ENCODE data around the gene PPP1R9B.

PPP1R9B gene

DNA sequence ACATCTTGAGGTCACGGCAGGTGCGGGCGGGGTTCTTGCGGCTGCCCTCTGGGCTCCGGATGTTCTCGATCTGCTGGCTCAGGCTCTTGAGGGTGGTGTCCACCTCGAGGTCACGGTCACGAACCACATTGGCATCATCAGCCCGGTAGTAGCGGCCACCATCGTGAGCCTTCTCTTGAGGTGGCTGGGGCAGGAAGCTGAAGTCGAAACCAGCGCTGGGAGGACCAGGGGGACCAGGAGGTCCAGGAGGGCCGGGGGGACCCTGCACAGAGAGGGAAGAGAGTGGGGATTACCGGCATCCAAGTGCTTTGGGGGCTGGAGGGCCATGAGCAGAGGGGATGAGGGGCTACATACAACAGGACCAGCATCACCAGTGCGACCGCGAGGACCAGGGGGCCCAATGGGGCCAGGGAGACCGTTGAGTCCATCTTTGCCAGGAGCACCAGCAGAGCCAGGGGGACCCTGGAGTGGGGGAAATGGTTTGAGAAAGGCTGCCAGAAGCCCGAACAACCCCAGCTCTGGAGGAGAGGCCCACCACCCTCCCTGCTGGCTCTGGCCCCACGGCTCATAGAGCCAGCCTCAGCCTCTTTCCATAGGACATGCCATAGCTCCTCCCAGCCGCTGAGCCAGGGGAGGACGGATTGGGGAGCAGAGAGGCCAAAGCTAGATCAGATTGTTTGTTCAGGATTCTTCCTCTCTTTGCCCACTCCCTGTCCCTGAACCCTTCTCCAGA lies 36.4 kb upstream of the PPP1R9B start:
- no peak overlapping the region for H3K27ac ChIP-seq
- no peak for TF ChIP-seq ZFX (IDR thresholded peaks at IDR 0.05)
- TF ChIP-seq, protein P1, sequence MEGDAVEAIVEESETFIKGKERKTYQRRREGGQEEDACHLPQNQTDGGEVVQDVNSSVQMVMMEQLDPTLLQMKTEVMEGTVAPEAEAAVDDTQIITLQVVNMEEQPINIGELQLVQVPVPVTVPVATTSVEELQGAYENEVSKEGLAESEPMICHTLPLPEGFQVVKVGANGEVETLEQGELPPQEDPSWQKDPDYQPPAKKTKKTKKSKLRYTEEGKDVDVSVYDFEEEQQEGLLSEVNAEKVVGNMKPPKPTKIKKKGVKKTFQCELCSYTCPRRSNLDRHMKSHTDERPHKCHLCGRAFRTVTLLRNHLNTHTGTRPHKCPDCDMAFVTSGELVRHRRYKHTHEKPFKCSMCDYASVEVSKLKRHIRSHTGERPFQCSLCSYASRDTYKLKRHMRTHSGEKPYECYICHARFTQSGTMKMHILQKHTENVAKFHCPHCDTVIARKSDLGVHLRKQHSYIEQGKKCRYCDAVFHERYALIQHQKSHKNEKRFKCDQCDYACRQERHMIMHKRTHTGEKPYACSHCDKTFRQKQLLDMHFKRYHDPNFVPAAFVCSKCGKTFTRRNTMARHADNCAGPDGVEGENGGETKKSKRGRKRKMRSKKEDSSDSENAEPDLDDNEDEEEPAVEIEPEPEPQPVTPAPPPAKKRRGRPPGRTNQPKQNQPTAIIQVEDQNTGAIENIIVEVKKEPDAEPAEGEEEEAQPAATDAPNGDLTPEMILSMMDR (conservative IDR thresholded peaks at IDR 0.05): no peak

DNA sequence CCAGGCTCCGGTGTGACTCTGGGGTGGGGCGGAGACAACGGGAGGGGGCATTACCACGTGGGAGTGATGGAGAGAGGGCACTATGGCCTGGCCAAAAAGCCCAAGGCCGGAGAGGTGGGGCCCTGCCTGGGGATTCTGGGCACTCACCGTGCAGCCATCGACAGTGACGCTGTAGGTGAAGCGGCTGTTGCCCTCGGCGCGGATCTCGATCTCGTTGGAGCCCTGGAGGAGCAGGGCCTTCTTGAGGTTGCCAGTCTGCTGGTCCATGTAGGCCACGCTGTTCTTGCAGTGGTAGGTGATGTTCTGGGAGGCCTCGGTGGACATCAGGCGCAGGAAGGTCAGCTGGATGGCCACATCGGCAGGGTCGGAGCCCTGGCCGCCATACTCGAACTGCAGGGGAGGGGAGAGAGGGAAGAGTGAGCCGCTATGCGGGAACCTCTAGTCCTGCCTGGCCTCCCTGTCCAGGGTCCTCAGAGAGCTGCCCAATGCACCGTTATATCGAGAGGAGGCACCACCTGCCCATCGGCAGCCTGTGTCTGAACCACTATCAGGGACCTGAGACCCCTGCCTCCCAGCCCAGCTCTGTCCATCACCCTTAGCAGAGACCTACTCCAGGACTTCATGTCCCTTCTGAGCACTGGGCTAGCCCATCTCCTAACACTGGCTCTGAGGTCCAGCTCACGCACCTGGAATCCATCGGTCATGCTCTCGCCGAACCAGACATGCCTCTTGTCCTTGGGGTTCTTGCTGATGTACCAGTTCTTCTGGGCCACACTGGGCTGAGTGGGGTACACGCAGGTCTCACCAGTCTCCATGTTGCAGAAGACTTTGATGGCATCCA lies 35.4 kb upstream of the PPP1R9B start:
- H3K27ac ChIP-seq: no peak overlapping the region
- TF ChIP-seq ZFX (IDR thresholded peaks at IDR 0.05): no peak
- TF ChIP-seq, protein P1 (conservative IDR thresholded peaks at IDR 0.05): no peak

- H3K27ac ChIP-seq: no peak overlapping the region
- TF ChIP-seq, protein P1 (conservative IDR thresholded peaks at IDR 0.05): no peak
- no peak for TF ChIP-seq ZFX (IDR thresholded peaks at IDR 0.05)
Observed at GRCh38 chr17:50184611-50185398, 34.3 kb upstream of the PPP1R9B start.

- TF ChIP-seq ZFX (IDR thresholded peaks at IDR 0.05): no peak
- TF ChIP-seq, protein P1 (conservative IDR thresholded peaks at IDR 0.05): no peak
- no peak overlapping the region for H3K27ac ChIP-seq
Observed at GRCh38 chr17:50184064-50184463, 33.6 kb upstream of the PPP1R9B start.

DNA sequence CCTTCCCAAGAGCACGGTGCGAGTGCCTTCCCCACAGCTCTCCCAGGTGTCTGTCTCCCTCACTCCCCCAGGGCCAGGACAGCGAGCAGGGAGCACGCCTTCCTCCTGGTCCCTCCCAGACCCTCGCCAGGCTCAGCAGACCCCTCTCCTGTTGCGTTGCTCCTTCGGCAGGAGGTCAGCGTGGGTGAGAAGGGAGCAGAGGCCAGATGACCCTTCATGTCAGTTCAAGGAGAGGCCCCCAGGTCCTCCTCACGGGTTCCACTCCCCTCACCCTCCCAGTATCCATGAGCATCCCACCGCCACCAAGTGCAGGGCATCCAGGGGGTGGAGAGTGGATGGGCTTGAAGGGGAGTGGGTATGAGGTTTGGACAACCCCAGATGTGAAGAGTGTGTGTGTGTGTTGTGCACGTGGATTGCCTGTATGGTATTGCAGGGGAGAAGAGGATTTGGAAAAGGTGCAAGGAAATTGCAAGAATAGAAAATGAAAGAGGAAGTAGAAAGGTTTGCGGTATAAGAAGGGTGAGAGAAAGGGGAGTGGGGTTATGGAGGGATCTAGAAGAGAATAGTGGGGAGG lies 33.0 kb upstream of the PPP1R9B start:
- no peak overlapping the region for H3K27ac ChIP-seq
- TF ChIP-seq, protein P1 (conservative IDR thresholded peaks at IDR 0.05): no peak
- TF ChIP-seq ZFX (IDR thresholded peaks at IDR 0.05): no peak

DNA sequence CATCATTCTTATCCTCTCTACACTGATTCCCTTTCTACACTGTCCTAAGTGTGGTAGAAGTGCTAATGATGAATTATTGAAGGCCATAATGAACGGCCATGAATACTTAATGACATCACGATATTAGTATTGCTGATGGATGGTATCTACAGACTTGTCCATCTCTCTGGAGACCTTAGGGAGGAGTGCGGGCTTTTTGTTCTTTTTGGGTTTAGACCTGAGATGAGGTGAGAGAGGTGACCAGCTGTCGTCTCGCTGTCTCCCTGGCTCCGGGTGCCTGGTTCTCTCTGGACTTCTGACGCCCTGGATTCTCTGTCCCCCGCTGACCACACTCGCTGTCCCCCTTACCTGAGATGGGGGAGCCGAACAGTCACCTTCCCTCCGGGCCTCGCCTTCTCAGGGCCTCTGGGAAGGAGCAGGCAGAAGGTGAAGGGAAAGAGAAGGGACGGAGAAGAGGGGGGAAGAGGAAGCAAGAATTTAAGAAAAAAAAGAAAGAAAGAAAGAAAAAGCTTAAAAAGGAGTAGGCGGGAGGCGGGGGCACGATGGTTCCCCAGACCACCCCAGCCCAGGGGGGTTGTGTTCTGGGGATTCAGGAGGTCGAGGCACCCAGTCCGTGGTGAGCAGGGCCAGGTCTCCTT lies 32.4 kb upstream of the PPP1R9B start:
- H3K27ac ChIP-seq: no peak overlapping the region
- no peak for TF ChIP-seq ZFX (IDR thresholded peaks at IDR 0.05)
- TF ChIP-seq, protein P1 (conservative IDR thresholded peaks at IDR 0.05): no peak

Measured in C4-2B (cell line).